A673 (cell line): ENCODE measurements around the gene VRK2.

Experiments used
- CTCF ChIP-seq: fragments of 300-800, 200-600 bp; sonication (generic); conservative IDR thresholded peaks from 2 replicates; pipeline ENCODE4 v1.5.1; 2017; ENCODE audit warnings: low read depth, mild to moderate bottlenecking, antibody characterized with exemption, low read length, moderate library complexity, mixed read lengths
- EZH2 ChIP-seq: fragments of 200-600 bp; sonication (generic); IDR thresholded peaks from 2 replicates; pipeline ENCODE4 v1.6.1; 2017; ENCODE audit warnings: borderline replicate concordance, low read depth, mild to moderate bottlenecking, mixed read lengths, antibody characterized with exemption, low read length; ENCODE audit not compliant: poor library complexity, severe bottlenecking

- no peak for TF ChIP-seq EZH2
- TF ChIP-seq CTCF, result no peak
Observed at GRCh38 chr2:58195662-58196061, 149.1 kb downstream of the VRK2 start.
